Measurements from ENCODE around the gene GRIFIN.

The GRIFIN gene

GRCh38 chr7:2521952-2522591 lies 45.9 kb upstream of the GRIFIN start:
- Mint-ChIP-seq H3K9me3 (no peaks in the 10 kb centered on the region), H3K4me3 (peak overlapping the region; percentile 87 to 88 (median 88)), H3K4me1 (peaks cover 36% of the 10 kb centered on the region), H3K27me3 (ENCODE audit: low read depth) (peaks cover 7% of the 10 kb centered on the region), H3K36me3 (ENCODE audit: low read depth) (peaks cover 4% of the 10 kb centered on the region), H3K27ac (peak overlapping the region in 1 of 3 experiments; percentile 26)
- no peak for TF ChIP-seq CTCF (IDR thresholded peaks at IDR 0.05; ENCODE audit: unreplicated experiment in 3 of 3)

GRCh38 chr7:2521341-2521745 lies 45.1 kb upstream of the GRIFIN start:
- peaks cover 41% of the 10 kb centered on the region for H3K4me1 Mint-ChIP-seq
- peaks cover 7% of the 10 kb centered on the region for H3K27me3 Mint-ChIP-seq (ENCODE audit: low read depth)
- no peaks in the 10 kb centered on the region for H3K9me3 Mint-ChIP-seq
- H3K4me3 Mint-ChIP-seq, result peak overlapping the region; percentile 87 to 88 (median 88)
- H3K36me3 Mint-ChIP-seq (ENCODE audit: low read depth), result peaks cover 4% of the 10 kb centered on the region
- peak overlapping the region in 1 of 3 experiments; percentile 26 for H3K27ac Mint-ChIP-seq
- TF ChIP-seq CTCF (IDR thresholded peaks at IDR 0.05; ENCODE audit: unreplicated experiment in 3 of 3), result no peak

GRCh38 chr7:2520761-2521290 lies 44.6 kb upstream of the GRIFIN start:
- H3K36me3 Mint-ChIP-seq (ENCODE audit: low read depth), result peaks cover 4% of the 10 kb centered on the region

GRCh38 chr7:2520131-2520760 lies 44.0 kb upstream of the GRIFIN start:
- Mint-ChIP-seq H3K27me3 (ENCODE audit: low read depth) (peaks cover 7% of the 10 kb centered on the region), H3K4me3 (peak overlapping the region; percentile 89 to 93 (median 93)), H3K36me3 (ENCODE audit: low read depth) (peaks cover 4% of the 10 kb centered on the region), H3K4me1 (peaks cover 44% of the 10 kb centered on the region), H3K27ac (peak overlapping the region; percentile 40 to 61 (median 51)), H3K9me3 (no peaks in the 10 kb centered on the region)
- TF ChIP-seq CTCF (IDR thresholded peaks at IDR 0.05; ENCODE audit: unreplicated experiment in 3 of 3), result no peak

More at GRCh38 chr7:2520761-2521290, 44.6 kb upstream of the GRIFIN start:
- Mint-ChIP-seq H3K27ac (peak overlapping the region; percentile 40 to 61 (median 51)), H3K27me3 (ENCODE audit: low read depth) (peaks cover 7% of the 10 kb centered on the region), H3K9me3 (no peaks in the 10 kb centered on the region), H3K4me3 (peak overlapping the region; percentile 89 to 93 (median 93)), H3K4me1 (peaks cover 44% of the 10 kb centered on the region)
- TF ChIP-seq CTCF (IDR thresholded peaks at IDR 0.05; ENCODE audit: unreplicated experiment in 3 of 3), result no peak

- Mint-ChIP-seq H3K4me1 (peaks cover 44% of the 10 kb centered on the region), H3K27me3 (ENCODE audit: low read depth) (peaks cover 7% of the 10 kb centered on the region), H3K4me3 (peak within 1 kb of the TSS; percentile 89 to 93 (median 93)), H3K36me3 (ENCODE audit: low read depth) (peaks cover 4% of the 10 kb centered on the region), H3K9me3 (no peaks in the 10 kb centered on the region), H3K27ac (peak within 1 kb of the TSS; percentile 91 to 93 (median 93))
- TF ChIP-seq CTCF (IDR thresholded peaks at IDR 0.05; ENCODE audit: unreplicated experiment in 3 of 3), result no peak
Observed at GRCh38 chr7:2519119-2519930, 43.1 kb upstream of the GRIFIN start, which contains the start of gene LFNG. LFNG (plus strand) TSS chr7:2519774; CDS start chr7:2519862, 88 bp downstream.
